Ishikawa (cell line): Measurements from ENCODE around the gene KRT36.

Source experiments
- CEBPB ChIP-seq: IDR thresholded peaks from 2 replicates; pipeline ENCODE4 v1.6.1; 2012
- EP300 ChIP-seq: IDR thresholded peaks from 2 replicates; pipeline ENCODE4 v1.6.1; 2012; ENCODE audit warnings: borderline replicate concordance
- FOXM1 ChIP-seq: IDR thresholded peaks from 2 replicates; pipeline ENCODE4 v1.6.1; 2012; ENCODE audit warnings: low read depth, borderline replicate concordance
- NFIC ChIP-seq: IDR thresholded peaks from 2 replicates; pipeline ENCODE4 v1.6.1; 2012
- RAD21 ChIP-seq: IDR thresholded peaks from 2 replicates; pipeline ENCODE4 v1.6.1; 2012; ENCODE audit warnings: low read depth
- REST ChIP-seq: IDR thresholded peaks from 2 replicates; pipeline ENCODE4 v1.6.1; 2012; ENCODE audit warnings: low read depth, mild to moderate bottlenecking
- TAF1 ChIP-seq: IDR thresholded peaks from 2 replicates; pipeline ENCODE4 v1.6.1; 2012; ENCODE audit warnings: low read depth, mild to moderate bottlenecking
- YY1 ChIP-seq: IDR thresholded peaks from 2 replicates; pipeline ENCODE4 v1.6.1; 2012; ENCODE audit warnings: low read depth

DNA sequence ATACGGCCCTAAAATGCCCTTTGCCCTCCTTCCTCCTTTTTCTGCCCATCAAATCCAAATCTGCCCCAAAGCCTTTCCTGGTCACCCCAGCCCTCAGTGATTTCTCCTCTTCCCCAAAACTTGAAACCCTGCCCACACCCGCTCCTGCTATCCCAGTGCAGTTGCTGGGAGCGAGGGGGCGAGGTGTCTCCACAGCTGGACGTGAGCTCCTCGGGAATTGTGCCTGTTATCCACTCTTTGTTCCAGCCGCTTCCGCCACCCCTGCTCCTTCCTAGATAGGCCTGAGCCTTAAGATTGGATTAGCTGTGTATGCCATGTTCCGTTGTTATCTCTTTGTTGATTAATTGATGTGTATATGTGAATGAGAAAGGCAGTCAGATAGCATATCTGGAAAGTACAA lies 6.2 kb downstream of the KRT36 start:
- TF ChIP-seq YY1 (no peak), EP300 (no peak), NFIC (no peak), FOXM1 (no peak), REST (no peak), TAF1 (no peak), CEBPB (no peak), RAD21 (no peak)
